Hepatocyte (in vitro differentiated cells): ENCODE data around the gene RGS14. TPM values are rescaled to one million over a fixed set of nuclear protein-coding genes. Genes with fewer than 3 reads are reported as not detected.

Experiments used
- DNase-seq: peaks from one replicate; pipeline ENCODE4 v3.0.0-alpha.2; 2016; ENCODE audit warnings: low spot score
- H2AFZ ChIP-seq: fragments of 200-600 bp; sonication (generic); 2 replicates; pipeline ENCODE4 v1.6.0; 2016; ENCODE audit warnings: antibody characterized with exemption, mild to moderate bottlenecking
- H3K27ac ChIP-seq: fragments of 200-600 bp; sonication (generic); 2 replicates; pipeline ENCODE4 v1.5.1; 2016; ENCODE audit warnings: mild to moderate bottlenecking
- H3K27me3 ChIP-seq: fragments of 200-600 bp; sonication (generic); 2 replicates; pipeline ENCODE4 v1.6.1; 2016
- H3K36me3 ChIP-seq: fragments of 200-600 bp; sonication (generic); replicated peaks from 2 replicates; pipeline ENCODE4 v1.5.1; 2016; ENCODE audit warnings: low read depth; ENCODE audit not compliant: insufficient read depth
- H3K4me1 ChIP-seq: fragments of 200-600 bp; sonication (generic); 2 replicates; pipeline ENCODE4 v1.5.1; 2016; ENCODE audit warnings: mild to moderate bottlenecking, moderate library complexity; ENCODE audit not compliant: insufficient read depth
- H3K4me2 ChIP-seq: fragments of 200-600 bp; sonication (generic); 2 replicates; pipeline ENCODE4 v1.6.0; 2016
- H3K4me3 ChIP-seq: fragments of 200-600 bp; sonication (generic); 2 replicates; pipeline ENCODE4 v1.5.1; 2016; ENCODE audit warnings: mild to moderate bottlenecking
- H3K79me2 ChIP-seq: fragments of 200-600 bp; sonication (generic); 2 replicates; pipeline ENCODE4 v1.6.0; 2017; ENCODE audit warnings: mild to moderate bottlenecking
- H3K9me2 ChIP-seq: fragments of 200-600 bp; sonication (generic); replicated peaks from 2 replicates; pipeline ENCODE4 v1.6.0; 2017; ENCODE audit warnings: mild to moderate bottlenecking; ENCODE audit not compliant: insufficient read depth
- H3K9me3 ChIP-seq: fragments of 200-600 bp; sonication (generic); 2 replicates; pipeline ENCODE4 v1.5.1; 2016; ENCODE audit warnings: low read depth, mild to moderate bottlenecking
- H4K20me1 ChIP-seq: fragments of 200-600 bp; sonication (generic); 2 replicates; pipeline ENCODE4 v1.6.0; 2016; ENCODE audit warnings: mild to moderate bottlenecking; ENCODE audit not compliant: insufficient read depth, poor library complexity, severe bottlenecking
- EZH2 ChIP-seq: fragments of 200-600 bp; sonication (generic); IDR thresholded peaks from 2 replicates; pipeline ENCODE4 v1.6.1; 2016; ENCODE audit warnings: antibody characterized with exemption, mild to moderate bottlenecking, borderline replicate concordance
- EZH2phosphoT487 ChIP-seq: fragments of 200-600 bp; sonication (generic); IDR thresholded peaks from one replicate; pipeline ENCODE4 v1.6.1; 2018; ENCODE audit warnings: antibody characterized with exemption, mild to moderate bottlenecking, low read depth, moderate library complexity; ENCODE audit not compliant: unreplicated experiment, severe bottlenecking
- WGBS: methylation state at CpG from one replicate; pipeline ENCODE4 v1.1.6; 2016; ENCODE audit warnings: low lambda C conversion rate; ENCODE audit errors: missing lambda C conversion rate; 5-methylcytosine and 5-hydroxymethylcytosine counted together
- polyA plus RNA-seq: library from polyadenylated mRNA; unstranded; fragments of >200 nt; fragmentation: Nextera tagmentation; extraction: Ambion mirVana; gene quantifications from 2 replicates; pipeline ENCODE4 v1.2.1, GENCODE V29; 2016
- total RNA-seq: library from RNA; depleted of rRNA; stranded (reverse); fragments of >200 nt; gene quantifications from 2 replicates; pipeline ENCODE4 v1.2.3, GENCODE V29; 2014
- TF ChIP-seq, protein P1 (sequence below): fragments of 200-600 bp; sonication (generic); IDR thresholded peaks from 2 replicates; pipeline ENCODE4 v1.5.1; 2016; ENCODE audit warnings: antibody characterized with exemption, mild to moderate bottlenecking; ENCODE audit not compliant: poor library complexity

The RGS14 gene
- total and polyA plus RNA-seq, 2 experiments from 2014 or later, result 36.5 to 37.0 TPM

DNA sequence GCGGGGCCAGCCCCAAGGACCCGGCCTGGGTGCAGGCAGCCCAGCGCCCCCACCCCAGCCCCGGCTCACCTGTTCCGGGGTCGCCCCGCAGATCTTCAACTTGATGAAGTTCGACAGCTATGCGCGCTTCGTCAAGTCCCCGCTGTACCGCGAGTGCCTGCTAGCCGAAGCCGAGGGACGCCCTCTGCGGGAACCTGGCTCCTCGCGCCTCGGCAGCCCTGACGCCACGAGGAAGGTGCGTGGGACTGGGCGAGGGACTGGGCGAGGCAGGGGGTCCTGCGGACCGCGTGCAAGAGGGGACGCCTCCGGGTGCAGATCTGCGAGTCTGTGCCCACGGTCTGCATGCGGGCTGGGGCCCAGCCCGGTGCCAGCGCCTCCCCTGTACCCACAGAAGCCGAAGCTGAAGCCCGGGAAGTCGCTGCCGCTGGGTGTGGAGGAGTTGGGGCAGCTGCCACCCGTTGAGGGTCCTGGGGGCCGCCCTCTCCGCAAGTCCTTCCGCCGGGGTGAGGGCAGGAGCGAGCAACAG lies 9.7 kb downstream of the RGS14 start:
- TF ChIP-seq, protein P1, sequence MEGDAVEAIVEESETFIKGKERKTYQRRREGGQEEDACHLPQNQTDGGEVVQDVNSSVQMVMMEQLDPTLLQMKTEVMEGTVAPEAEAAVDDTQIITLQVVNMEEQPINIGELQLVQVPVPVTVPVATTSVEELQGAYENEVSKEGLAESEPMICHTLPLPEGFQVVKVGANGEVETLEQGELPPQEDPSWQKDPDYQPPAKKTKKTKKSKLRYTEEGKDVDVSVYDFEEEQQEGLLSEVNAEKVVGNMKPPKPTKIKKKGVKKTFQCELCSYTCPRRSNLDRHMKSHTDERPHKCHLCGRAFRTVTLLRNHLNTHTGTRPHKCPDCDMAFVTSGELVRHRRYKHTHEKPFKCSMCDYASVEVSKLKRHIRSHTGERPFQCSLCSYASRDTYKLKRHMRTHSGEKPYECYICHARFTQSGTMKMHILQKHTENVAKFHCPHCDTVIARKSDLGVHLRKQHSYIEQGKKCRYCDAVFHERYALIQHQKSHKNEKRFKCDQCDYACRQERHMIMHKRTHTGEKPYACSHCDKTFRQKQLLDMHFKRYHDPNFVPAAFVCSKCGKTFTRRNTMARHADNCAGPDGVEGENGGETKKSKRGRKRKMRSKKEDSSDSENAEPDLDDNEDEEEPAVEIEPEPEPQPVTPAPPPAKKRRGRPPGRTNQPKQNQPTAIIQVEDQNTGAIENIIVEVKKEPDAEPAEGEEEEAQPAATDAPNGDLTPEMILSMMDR, result no peak
- no peak for TF ChIP-seq EZH2
- no peak for TF ChIP-seq EZH2phosphoT487
- Histone ChIP-seq H2AFZ (peak overlapping the region; percentile 66), H3K27me3 (no peaks in the 10 kb centered on the region), H3K27ac (peak overlapping the region; percentile 8), H3K4me1 (peaks cover 28% of the 10 kb centered on the region), H4K20me1 (no peaks in the 10 kb centered on the region), H3K9me2 (no peaks in the 10 kb centered on the region), H3K36me3 (no peaks in the 10 kb centered on the region), H3K4me3 (no peak overlapping the region), H3K9me3 (no peaks in the 10 kb centered on the region), H3K79me2 (peaks cover 5% of the 10 kb centered on the region), H3K4me2 (peak overlapping the region; percentile 92)
- 41% methylated on average over 40 of the region's 46 CpGs for WGBS
- no peak for DNase-seq

DNA sequence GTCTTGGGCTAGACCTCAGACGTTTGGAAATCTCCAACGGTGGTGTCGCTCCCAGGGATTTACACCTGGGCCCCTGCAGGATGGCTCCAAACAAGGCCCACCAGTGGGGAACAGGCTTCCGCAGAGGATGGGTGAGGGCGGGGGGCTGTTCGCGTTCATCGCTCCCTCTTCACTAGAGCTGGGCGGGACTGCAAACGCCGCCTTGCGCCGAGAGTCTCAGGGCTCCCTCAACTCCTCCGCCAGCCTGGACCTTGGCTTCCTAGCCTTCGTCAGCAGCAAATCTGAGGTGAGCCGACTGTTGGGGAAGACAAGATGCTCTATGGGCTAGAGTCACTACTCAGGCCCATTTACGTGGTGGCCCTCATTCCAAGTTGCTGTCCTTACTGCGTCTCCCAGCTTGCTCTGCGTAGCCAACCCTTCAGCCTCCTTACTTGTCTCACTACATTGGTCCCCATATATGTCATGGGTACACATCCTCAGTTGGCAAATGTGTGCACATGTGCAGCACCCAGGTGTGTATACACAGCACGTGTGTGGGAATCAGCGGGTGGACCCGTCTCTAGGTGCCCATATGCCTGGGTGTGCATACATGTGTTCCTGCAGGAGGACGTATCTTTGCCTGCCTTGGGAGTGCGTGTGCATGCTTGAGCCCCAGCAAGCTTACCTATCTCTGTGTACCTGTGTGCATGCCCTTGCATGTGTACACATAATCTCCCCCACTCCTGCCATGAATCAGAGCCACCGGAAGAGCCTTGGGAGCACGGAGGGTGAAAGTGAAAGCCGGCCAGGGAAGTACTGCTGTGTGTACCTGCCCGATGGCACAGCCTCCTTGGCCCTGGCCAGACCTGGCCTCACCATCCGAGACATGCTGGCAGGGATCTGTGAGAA lies 10.5 kb downstream of the RGS14 start:
- no peak for DNase-seq
- Histone ChIP-seq H3K36me3 (no peaks in the 10 kb centered on the region), H3K4me2 (peak overlapping the region; percentile 92), H3K27ac (no peak overlapping the region), H4K20me1 (no peaks in the 10 kb centered on the region), H2AFZ (no peak overlapping the region), H3K4me1 (peaks cover 21% of the 10 kb centered on the region), H3K27me3 (no peaks in the 10 kb centered on the region), H3K4me3 (no peak overlapping the region), H3K9me3 (no peaks in the 10 kb centered on the region), H3K79me2 (peaks cover 5% of the 10 kb centered on the region), H3K9me2 (no peaks in the 10 kb centered on the region)
- no peak for TF ChIP-seq EZH2
- TF ChIP-seq EZH2phosphoT487, result no peak
- TF ChIP-seq, protein P1, result no peak
- 92% methylated on average over 29 of the region's 29 CpGs for WGBS

DNA sequence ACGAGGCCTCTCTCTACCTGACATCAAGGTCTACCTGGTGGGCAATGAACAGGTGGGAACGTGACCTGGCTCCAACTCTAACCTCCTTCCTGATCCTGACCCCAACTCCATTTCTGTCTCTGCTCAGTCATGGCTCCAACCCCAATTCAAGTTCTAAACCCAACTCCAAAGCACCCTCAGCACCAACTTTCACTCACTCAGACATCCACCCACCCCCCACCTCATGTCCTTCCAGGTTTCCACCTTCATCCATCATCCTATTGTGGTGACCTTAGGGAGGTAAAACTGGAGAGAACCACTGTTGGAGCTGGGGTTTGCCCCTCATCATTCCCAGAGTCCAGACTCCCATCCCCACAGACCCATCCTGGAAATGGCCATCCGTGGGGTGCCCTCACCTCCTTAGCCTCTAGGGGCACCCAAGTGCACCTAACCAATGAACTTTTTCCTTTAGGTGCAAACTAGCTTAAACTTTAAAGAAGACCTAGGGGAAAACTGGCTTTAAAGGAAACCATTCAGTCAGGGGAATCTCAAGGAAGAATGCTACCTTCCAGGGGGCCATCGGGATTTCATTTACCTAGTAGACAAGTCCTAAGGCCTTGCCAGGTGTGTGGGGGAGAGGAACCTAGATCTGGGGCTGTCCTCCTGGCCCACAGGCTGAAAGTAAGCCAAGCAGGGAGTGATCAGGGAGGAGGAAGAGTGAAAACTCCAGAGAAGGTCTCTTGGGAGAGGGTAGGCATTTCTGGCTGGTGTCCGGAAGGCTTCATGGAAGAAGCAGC lies 11.3 kb downstream of the RGS14 start:
- Histone ChIP-seq H3K27ac (no peak overlapping the region), H3K4me2 (no peak overlapping the region), H3K4me1 (peaks cover 16% of the 10 kb centered on the region)

More for the DNA sequence above, 11.3 kb downstream of the RGS14 start:
- Histone ChIP-seq H3K9me2 (no peaks in the 10 kb centered on the region), H3K9me3 (no peaks in the 10 kb centered on the region), H3K27me3 (no peaks in the 10 kb centered on the region), H2AFZ (no peak overlapping the region), H3K36me3 (no peaks in the 10 kb centered on the region), H3K4me3 (no peak overlapping the region), H4K20me1 (no peaks in the 10 kb centered on the region), H3K79me2 (peaks cover 5% of the 10 kb centered on the region)
- WGBS, result 74% methylated on average over 5 of the region's 5 CpGs
- peak; percentile 57 for DNase-seq
- TF ChIP-seq EZH2phosphoT487 (no peak), EZH2 (no peak)
- TF ChIP-seq, protein P1, result peak; percentile 46
